HT-29 (cell line): ENCODE data around the gene PCDHB12. TPM values are rescaled to one million over a fixed set of nuclear protein-coding genes. Genes with fewer than 3 reads are reported as not detected.

ENCODE experiments used
- DNase-seq: peaks from one replicate; pipeline ENCODE4 v3.0.0-alpha.2; 2015; ENCODE audit warnings: low spot score
- total RNA-seq: library from RNA; depleted of rRNA; stranded (reverse); fragments of >200 nt; shearing (Covaris generic); gene quantifications from 2 replicates; pipeline ENCODE4 v1.2.3, GENCODE V29; 2014; rRNA removed

The PCDHB12 gene
- total RNA-seq, 1 experiment from 2014 or later, result 0.13 TPM

DNA sequence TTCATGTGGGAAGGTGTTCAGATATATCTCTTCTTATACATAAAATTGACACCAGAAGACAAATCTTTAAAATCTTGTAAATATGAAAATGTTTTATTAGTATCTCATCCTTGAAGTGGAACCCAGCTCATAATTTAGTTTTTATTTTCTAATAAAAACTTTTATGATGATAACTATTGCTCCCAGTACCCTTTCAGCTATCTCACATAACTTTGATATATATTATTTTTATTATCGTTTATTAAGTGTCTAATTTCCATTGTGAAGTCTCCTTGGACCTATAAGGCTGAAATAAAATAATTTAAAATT lies 52.7 kb downstream of the PCDHB12 start:
- DNase-seq, result no peak

Other genes with a start within 250 kb of the PCDHB12 start
- gene PCDHAC2, start 242.2 kb upstream of the PCDHB12 start, total RNA-seq, result 0.03 and 0.10 TPM in 2 replicates
- gene PCDHB1, start 157.3 kb upstream of the PCDHB12 start, total RNA-seq, result not detected in 2 replicates
- gene PCDHB2, start 114.1 kb upstream of the PCDHB12 start, total RNA-seq, result 0.13 TPM in 1 of 2 replicates, not detected in the other
- gene PCDHB3, start 108.2 kb upstream of the PCDHB12 start, total RNA-seq, result 0.03 TPM in 1 of 2 replicates, not detected in the other
- not detected in 2 replicates for gene PCDHB4, start 86.9 kb upstream of the PCDHB12 start, total RNA-seq
- not detected in 2 replicates for gene PCDHB5, start 73.5 kb upstream of the PCDHB12 start, total RNA-seq
- not detected in 2 replicates for gene PCDHB6, start 58.7 kb upstream of the PCDHB12 start, total RNA-seq
- gene PCDHB7, start 36.1 kb upstream of the PCDHB12 start, total RNA-seq, result 0.05 TPM in 2 replicates
- 0.16 TPM in 1 of 2 replicates, not detected in the other for gene PCDHB8, start 30.9 kb upstream of the PCDHB12 start, total RNA-seq
- gene PCDHB16, start 26.3 kb upstream of the PCDHB12 start, total RNA-seq, result 0.05 and 0.69 TPM in 2 replicates
- 0.03 and 0.25 TPM in 2 replicates for gene PCDHB9, start 21.6 kb upstream of the PCDHB12 start, total RNA-seq
- gene PCDHB10, start 16.4 kb upstream of the PCDHB12 start, total RNA-seq, result 0.05 TPM in 1 of 2 replicates, not detected in the other
- 0.23 TPM in 1 of 2 replicates, not detected in the other for gene PCDHB11, start 9.1 kb upstream of the PCDHB12 start, total RNA-seq
- 0.05 and 0.15 TPM in 2 replicates for gene PCDHB13, start 5.2 kb downstream of the PCDHB12 start, total RNA-seq
- 0.18 and 0.31 TPM in 2 replicates for gene PCDHB14, start 14.6 kb downstream of the PCDHB12 start, total RNA-seq
- gene PCDHB15, start 36.7 kb downstream of the PCDHB12 start, total RNA-seq, result 0.05 and 0.20 TPM in 2 replicates
- 0.33 TPM in 1 of 2 replicates, not detected in the other for gene SLC25A2, start 95.3 kb downstream of the PCDHB12 start, total RNA-seq
- gene TAF7, start 112.1 kb downstream of the PCDHB12 start, total RNA-seq, result 36.5 and 44.4 TPM in 2 replicates
- gene PCDHGA1, start 121.8 kb downstream of the PCDHB12 start, total RNA-seq, result 0.21 and 0.61 TPM in 2 replicates
- 0.03 and 0.05 TPM in 2 replicates for gene PCDHGA2, start 130.0 kb downstream of the PCDHB12 start, total RNA-seq
- 0.10 TPM in 1 of 2 replicates, not detected in the other for gene PCDHGA3, start 135.1 kb downstream of the PCDHB12 start, total RNA-seq
- 0.10 and 0.23 TPM in 2 replicates for gene PCDHGB1, start 141.4 kb downstream of the PCDHB12 start, total RNA-seq
- 0.05 TPM in 1 of 2 replicates, not detected in the other for gene PCDHGA4, start 146.3 kb downstream of the PCDHB12 start, total RNA-seq
- 0.26 TPM in 1 of 2 replicates, not detected in the other for gene PCDHGB2, start 151.3 kb downstream of the PCDHB12 start, total RNA-seq
- 0.13 TPM in 2 replicates for gene PCDHGA5, start 155.4 kb downstream of the PCDHB12 start, total RNA-seq
- gene PCDHGB3, start 161.5 kb downstream of the PCDHB12 start, total RNA-seq, result 0.41 and 0.47 TPM in 2 replicates
- 0.21 and 0.48 TPM in 2 replicates for gene PCDHGA6, start 165.2 kb downstream of the PCDHB12 start, total RNA-seq
- 0.03 TPM in 1 of 2 replicates, not detected in the other for gene PCDHGA7, start 174.0 kb downstream of the PCDHB12 start, total RNA-seq
- gene PCDHGB4, start 179.0 kb downstream of the PCDHB12 start, total RNA-seq, result 0.05 TPM in 1 of 2 replicates, not detected in the other
- 0.10 TPM in 1 of 2 replicates, not detected in the other for gene PCDHGA8, start 183.9 kb downstream of the PCDHB12 start, total RNA-seq
- not detected in 2 replicates for gene PCDHGB5, start 189.2 kb downstream of the PCDHB12 start, total RNA-seq
- gene PCDHGA9, start 194.1 kb downstream of the PCDHB12 start, total RNA-seq, result 0.31 and 0.50 TPM in 2 replicates
- gene PCDHGB6, start 199.3 kb downstream of the PCDHB12 start, total RNA-seq, result 0.18 and 0.33 TPM in 2 replicates
- 2.8 and 4.3 TPM in 2 replicates for gene PCDHGA10, start 204.3 kb downstream of the PCDHB12 start, total RNA-seq
- 0.66 and 2.1 TPM in 2 replicates for gene PCDHGB7, start 209.0 kb downstream of the PCDHB12 start, total RNA-seq
- gene PCDHGA11, start 212.3 kb downstream of the PCDHB12 start, total RNA-seq, result 0.13 and 0.64 TPM in 2 replicates
- 0.13 and 0.37 TPM in 2 replicates for gene PCDHGA12, start 221.8 kb downstream of the PCDHB12 start, total RNA-seq